ENCODE results near the gene RFPL1.

The RFPL1 gene

DNA sequence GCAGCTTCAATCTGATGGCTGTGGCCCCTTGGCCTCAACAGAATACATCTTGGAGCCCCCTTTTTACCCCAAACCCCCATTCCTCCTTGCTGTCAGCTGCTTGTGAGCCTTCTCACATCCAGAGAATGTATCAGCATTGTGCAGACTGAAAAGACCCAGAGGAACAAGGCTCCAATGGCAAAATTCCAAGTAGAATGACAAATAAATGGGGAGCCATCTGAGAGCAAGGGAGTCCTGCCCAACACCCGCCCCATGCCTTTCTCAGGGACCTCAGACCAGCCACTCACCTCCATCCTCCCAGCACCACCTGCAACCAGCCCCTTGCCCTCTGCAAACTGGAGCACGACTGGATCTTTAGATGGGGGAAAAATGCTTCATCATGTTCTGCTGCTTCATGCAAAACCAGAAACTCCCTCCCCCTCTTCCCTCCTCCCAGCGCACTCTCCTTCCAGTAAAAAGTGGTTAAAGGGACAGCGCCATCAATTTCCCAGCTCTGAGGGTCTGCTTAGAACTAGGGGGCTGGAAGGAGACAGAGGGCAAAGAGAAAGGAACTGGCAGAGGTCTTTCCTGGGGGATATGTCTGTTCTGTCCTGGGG lies 39.4 kb downstream of the RFPL1 start:
- Histone ChIP-seq H3K4me1 (ENCODE audit: control insufficient read depth, insufficient read depth, low read length) (peaks cover 12% of the 10 kb centered on the region), H3K4me3 (ENCODE audit: low read length) (no peak overlapping the region), H3K27me3 (ENCODE audit: control insufficient read depth, insufficient read depth, low read length) (peaks cover 28% of the 10 kb centered on the region), H3K9me3 (ENCODE audit: control insufficient read depth, insufficient read depth, low read length) (no peaks in the 10 kb centered on the region), H3K27ac (ENCODE audit: low read length) (no peak overlapping the region), H3K36me3 (ENCODE audit: control insufficient read depth, insufficient read depth, low read length) (peaks cover 4% of the 10 kb centered on the region; the same call in 1 of the 2 replicates)
- WGBS (ENCODE audit: insufficient coverage, insufficient read length), result no CpG with 5 or more reads among the region's 4 CpGs
- no peak for DNase-seq (ENCODE audit: low read depth, low spot score)

DNA sequence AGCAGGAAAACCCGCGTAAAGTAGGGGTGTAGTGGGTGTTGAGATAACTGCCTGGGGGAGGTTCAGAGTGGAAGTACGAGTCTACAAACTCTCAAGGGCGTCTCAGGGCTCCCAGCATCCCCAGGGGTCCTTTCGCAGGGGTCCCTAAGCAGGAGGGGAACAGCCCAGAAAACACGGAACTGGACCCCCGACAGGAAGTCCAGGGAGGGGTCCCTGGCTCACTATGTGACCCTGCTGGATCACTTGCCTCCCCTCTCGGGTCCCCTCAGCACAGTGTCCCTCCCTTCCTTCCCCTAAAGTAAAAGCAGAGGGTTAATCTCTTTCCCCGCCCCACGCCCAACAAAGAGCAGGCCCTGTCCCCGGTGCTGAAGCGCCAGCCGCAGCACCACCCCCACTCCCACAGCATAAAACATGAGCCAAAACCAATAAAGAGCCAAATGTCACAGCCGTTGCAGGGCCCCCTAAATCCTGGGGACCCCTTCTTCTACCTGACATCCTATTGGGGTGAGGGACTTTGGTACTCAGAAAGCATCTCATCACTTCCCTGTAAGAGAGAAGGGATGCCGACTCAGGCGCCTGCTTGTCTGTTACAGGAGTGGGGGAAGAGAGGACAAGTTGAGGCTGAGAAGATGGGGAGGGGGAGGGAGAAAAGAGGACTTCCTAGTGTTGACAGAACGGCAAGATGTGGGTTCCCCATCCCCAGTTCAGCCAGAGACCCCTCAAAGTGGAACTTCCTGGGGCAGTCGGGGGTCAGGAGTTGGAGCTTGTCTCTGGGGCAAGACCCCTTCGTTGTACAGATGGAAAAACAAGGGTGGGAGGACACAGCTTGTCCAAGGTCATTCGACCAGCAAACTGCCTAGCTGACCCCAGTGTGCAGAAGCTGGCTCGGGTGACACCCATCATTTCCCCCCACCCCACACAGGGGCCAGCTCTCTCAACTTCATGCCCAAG lies 40.2 kb downstream of the RFPL1 start:
- Histone ChIP-seq H3K9me3 (ENCODE audit: control insufficient read depth, insufficient read depth, low read length) (no peaks in the 10 kb centered on the region), H3K36me3 (ENCODE audit: control insufficient read depth, insufficient read depth, low read length) (peaks cover 4% of the 10 kb centered on the region; the same call in 1 of the 2 replicates), H3K27ac (ENCODE audit: low read length) (no peak overlapping the region), H3K4me3 (ENCODE audit: low read length) (no peak overlapping the region), H3K4me1 (ENCODE audit: control insufficient read depth, insufficient read depth, low read length) (peaks cover 12% of the 10 kb centered on the region), H3K27me3 (ENCODE audit: control insufficient read depth, insufficient read depth, low read length) (peaks cover 28% of the 10 kb centered on the region)
- WGBS (ENCODE audit: insufficient coverage, insufficient read length), result no CpG with 5 or more reads among the region's 21 CpGs
- no peak for DNase-seq (ENCODE audit: low read depth, low spot score)

DNA sequence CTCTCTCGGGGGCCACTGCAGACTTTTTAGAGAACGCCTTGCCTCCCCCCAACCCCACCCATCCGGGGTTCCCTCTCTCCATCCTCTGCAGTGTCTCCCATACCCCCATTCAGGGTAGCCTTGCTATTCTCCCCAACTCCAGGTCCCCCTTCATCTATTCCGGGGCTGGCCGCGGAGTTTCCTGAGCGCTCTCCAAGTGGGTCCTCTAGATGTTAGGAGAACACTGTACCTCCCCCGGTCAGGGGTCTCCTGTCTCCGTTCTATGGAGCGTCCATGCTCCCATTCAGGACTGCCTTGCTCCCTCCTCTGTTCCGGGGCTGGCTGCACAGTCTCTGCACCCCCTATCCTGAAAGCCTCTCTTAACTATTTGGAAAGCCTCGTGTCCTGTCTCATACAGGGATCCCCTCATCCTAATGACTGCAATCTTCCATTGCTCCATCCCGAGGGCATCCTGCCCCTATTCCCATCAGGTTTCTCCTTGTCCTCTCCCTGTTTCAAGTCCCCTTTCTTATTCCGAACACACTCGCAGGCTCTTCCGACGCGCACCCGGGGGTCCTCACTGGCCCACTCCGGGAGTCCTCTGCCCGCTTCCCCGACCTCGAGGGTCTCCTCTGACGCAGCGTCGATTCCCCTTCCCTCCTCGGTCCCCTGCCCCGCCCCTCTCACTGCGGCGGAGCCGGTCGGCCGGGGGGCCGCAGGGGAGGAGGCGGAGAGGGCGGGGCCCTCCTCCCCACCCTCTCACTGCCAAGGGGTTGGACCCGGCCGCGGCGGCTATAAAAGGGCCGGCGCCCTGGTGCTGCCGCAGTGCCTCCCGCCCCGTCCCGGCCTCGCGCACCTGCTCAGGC lies 41.3 kb downstream of the RFPL1 start, which contains the start of gene NEFH:
TSS of gene NEFH (plus strand) at position 802 of the 845 bp plus-strand sequence. CDS start 45 bp downstream, outside the sequence.
- Histone ChIP-seq H3K27ac (ENCODE audit: low read length) (no peak within 1 kb of the TSS), H3K36me3 (ENCODE audit: control insufficient read depth, insufficient read depth, low read length) (peaks cover 4% of the 10 kb centered on the region; the same call in 1 of the 2 replicates), H3K4me1 (ENCODE audit: control insufficient read depth, insufficient read depth, low read length) (peaks cover 12% of the 10 kb centered on the region), H3K4me3 (ENCODE audit: low read length) (peak within 1 kb of the TSS; percentile 32; the same call in 1 of the 2 replicates), H3K27me3 (ENCODE audit: control insufficient read depth, insufficient read depth, low read length) (peaks cover 28% of the 10 kb centered on the region), H3K9me3 (ENCODE audit: control insufficient read depth, insufficient read depth, low read length) (no peaks in the 10 kb centered on the region)
- DNase-seq (ENCODE audit: low read depth, low spot score), result no peak
- WGBS (ENCODE audit: insufficient coverage, insufficient read length), result no CpG with 5 or more reads among the region's 48 CpGs

DNA sequence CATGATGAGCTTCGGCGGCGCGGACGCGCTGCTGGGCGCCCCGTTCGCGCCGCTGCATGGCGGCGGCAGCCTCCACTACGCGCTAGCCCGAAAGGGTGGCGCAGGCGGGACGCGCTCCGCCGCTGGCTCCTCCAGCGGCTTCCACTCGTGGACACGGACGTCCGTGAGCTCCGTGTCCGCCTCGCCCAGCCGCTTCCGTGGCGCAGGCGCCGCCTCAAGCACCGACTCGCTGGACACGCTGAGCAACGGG lies 41.8 kb downstream of the RFPL1 start:
- Histone ChIP-seq H3K27ac (ENCODE audit: low read length) (no peak overlapping the region), H3K27me3 (ENCODE audit: control insufficient read depth, insufficient read depth, low read length) (peaks cover 28% of the 10 kb centered on the region), H3K4me3 (ENCODE audit: low read length) (peak overlapping the region; percentile 32; the same call in 1 of the 2 replicates), H3K4me1 (ENCODE audit: control insufficient read depth, insufficient read depth, low read length) (peaks cover 12% of the 10 kb centered on the region), H3K36me3 (ENCODE audit: control insufficient read depth, insufficient read depth, low read length) (peaks cover 4% of the 10 kb centered on the region; the same call in 1 of the 2 replicates), H3K9me3 (ENCODE audit: control insufficient read depth, insufficient read depth, low read length) (no peaks in the 10 kb centered on the region)
- WGBS (ENCODE audit: insufficient coverage, insufficient read length), result no CpG with 5 or more reads among the region's 39 CpGs
- no peak for DNase-seq (ENCODE audit: low read depth, low spot score)

DNA sequence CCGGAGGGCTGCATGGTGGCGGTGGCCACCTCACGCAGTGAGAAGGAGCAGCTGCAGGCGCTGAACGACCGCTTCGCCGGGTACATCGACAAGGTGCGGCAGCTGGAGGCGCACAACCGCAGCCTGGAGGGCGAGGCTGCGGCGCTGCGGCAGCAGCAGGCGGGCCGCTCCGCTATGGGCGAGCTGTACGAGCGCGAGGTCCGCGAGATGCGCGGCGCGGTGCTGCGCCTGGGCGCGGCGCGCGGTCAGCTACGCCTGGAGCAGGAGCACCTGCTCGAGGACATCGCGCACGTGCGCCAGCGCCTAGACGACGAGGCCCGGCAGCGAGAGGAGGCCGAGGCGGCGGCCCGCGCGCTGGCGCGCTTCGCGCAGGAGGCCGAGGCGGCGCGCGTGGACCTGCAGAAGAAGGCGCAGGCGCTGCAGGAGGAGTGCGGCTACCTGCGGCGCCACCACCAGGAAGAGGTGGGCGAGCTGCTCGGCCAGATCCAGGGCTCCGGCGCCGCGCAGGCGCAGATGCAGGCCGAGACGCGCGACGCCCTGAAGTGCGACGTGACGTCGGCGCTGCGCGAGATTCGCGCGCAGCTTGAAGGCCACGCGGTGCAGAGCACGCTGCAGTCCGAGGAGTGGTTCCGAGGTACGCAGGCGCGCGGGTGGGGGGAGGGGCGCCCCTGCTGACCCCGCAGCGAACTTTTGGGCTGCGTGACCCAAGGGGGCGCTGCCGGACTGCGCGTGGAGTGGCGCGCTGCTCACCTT lies 42.3 kb downstream of the RFPL1 start:
- Histone ChIP-seq H3K27ac (ENCODE audit: low read length) (no peak overlapping the region), H3K36me3 (ENCODE audit: control insufficient read depth, insufficient read depth, low read length) (peaks cover 4% of the 10 kb centered on the region; the same call in 1 of the 2 replicates), H3K27me3 (ENCODE audit: control insufficient read depth, insufficient read depth, low read length) (peaks cover 28% of the 10 kb centered on the region), H3K9me3 (ENCODE audit: control insufficient read depth, insufficient read depth, low read length) (no peaks in the 10 kb centered on the region), H3K4me1 (ENCODE audit: control insufficient read depth, insufficient read depth, low read length) (peaks cover 12% of the 10 kb centered on the region), H3K4me3 (ENCODE audit: low read length) (peak overlapping the region; percentile 32; the same call in 1 of the 2 replicates)
- WGBS (ENCODE audit: insufficient coverage, insufficient read length), result no CpG with 5 or more reads among the region's 107 CpGs
- DNase-seq (ENCODE audit: low read depth, low spot score), result no peak

DNA sequence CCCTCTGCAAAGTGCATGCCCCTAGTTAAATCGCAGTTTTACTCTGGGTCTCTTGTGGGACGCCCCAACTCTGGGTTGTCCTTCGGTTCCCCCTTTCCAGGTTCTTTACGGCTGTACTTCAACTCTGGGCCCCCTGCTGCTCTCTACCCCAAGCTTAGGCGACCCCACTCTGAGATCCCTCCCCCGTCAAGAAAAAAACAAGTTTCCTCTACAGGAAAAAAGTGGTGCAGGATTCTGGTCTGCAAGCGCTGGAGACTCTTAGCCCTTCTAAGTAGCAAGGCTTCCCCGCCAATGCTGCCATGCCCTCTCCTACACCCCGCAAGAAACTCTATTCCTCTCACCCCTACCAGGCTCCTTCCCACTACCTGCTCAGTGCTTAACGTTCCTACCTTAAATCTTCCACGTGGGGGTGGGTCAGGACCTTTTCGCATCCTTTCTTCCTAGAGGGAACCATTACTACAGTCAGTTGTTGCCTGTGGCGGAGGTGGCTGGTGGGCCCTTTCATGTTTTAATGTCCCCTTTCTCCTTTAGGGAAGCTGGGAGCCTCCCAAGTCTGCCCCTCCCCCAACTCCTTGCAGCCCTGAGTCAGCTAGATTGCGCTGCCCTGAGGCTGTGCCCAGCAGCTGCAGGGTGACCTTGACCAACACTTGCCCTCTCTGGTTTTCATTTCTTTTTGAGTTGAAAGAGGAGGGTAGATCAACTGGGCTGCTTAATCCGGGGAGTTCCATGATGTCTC lies 43.0 kb downstream of the RFPL1 start:
- peaks cover 28% of the 10 kb centered on the region for H3K27me3 ChIP-seq (ENCODE audit: control insufficient read depth, insufficient read depth, low read length)
- no CpG with 5 or more reads among the region's 15 CpGs for WGBS (ENCODE audit: insufficient coverage, insufficient read length)
- peak overlapping the region; percentile 32; the same call in 1 of the 2 replicates for H3K4me3 ChIP-seq (ENCODE audit: low read length)
- DNase-seq (ENCODE audit: low read depth, low spot score), result peak; percentile 68
- H3K36me3 ChIP-seq (ENCODE audit: control insufficient read depth, insufficient read depth, low read length), result peaks cover 4% of the 10 kb centered on the region; the same call in 1 of the 2 replicates
- peaks cover 12% of the 10 kb centered on the region for H3K4me1 ChIP-seq (ENCODE audit: control insufficient read depth, insufficient read depth, low read length)
- no peaks in the 10 kb centered on the region for H3K9me3 ChIP-seq (ENCODE audit: control insufficient read depth, insufficient read depth, low read length)
- no peak overlapping the region for H3K27ac ChIP-seq (ENCODE audit: low read length)

DNA sequence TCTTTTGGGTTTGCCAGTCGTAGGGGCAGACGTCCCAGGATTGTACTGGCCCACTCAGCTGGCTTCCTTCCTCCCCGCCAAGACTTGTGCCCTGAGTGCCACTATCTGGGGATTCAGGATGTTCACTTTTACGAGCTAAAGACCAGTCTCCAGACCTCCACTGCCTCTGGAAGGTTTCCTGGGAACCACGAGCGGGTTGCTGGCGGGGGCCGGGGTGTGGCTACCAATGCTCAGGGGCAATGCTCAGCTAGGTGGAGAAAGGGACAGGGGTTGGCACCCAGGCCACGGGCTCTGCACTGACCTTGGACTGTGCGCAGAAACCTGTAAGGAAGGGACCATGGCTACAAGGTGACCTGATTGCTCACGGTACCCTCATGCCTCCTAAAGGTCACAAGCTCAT lies 43.9 kb downstream of the RFPL1 start:
- no peak overlapping the region for H3K4me3 ChIP-seq (ENCODE audit: low read length)

DNA sequence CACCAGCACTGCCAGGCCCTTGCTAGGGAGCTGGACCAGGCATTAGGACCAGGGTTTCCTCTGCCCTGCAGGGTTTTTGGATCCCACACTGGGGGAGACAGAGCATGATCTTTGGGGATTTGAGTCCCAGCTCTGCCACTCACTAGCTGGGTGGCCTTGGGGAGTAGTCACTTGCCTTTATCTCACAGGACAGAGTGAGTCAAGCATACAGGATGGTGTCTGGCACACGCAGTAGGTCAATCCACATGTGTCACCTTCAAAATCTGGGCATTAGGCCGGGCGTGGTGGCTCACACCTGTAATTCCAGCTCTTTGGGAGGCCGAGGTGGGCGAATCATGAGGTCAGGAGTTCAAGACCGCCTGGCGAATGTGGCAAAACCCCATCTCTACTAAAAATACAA lies 44.3 kb downstream of the RFPL1 start:
- no peak overlapping the region for H3K4me3 ChIP-seq (ENCODE audit: low read length)
- no peak for DNase-seq (ENCODE audit: low read depth, low spot score)
- H3K36me3 ChIP-seq (ENCODE audit: control insufficient read depth, insufficient read depth, low read length), result peaks cover 4% of the 10 kb centered on the region; the same call in 1 of the 2 replicates
- H3K27ac ChIP-seq (ENCODE audit: low read length), result no peak overlapping the region
- peaks cover 28% of the 10 kb centered on the region for H3K27me3 ChIP-seq (ENCODE audit: control insufficient read depth, insufficient read depth, low read length)
- no peaks in the 10 kb centered on the region for H3K9me3 ChIP-seq (ENCODE audit: control insufficient read depth, insufficient read depth, low read length)
- no CpG with 5 or more reads among the region's 7 CpGs for WGBS (ENCODE audit: insufficient coverage, insufficient read length)
- peaks cover 12% of the 10 kb centered on the region for H3K4me1 ChIP-seq (ENCODE audit: control insufficient read depth, insufficient read depth, low read length)

More for the DNA sequence above, 43.9 kb downstream of the RFPL1 start:
- peaks cover 4% of the 10 kb centered on the region; the same call in 1 of the 2 replicates for H3K36me3 ChIP-seq (ENCODE audit: control insufficient read depth, insufficient read depth, low read length)
- H3K4me1 ChIP-seq (ENCODE audit: control insufficient read depth, insufficient read depth, low read length), result peaks cover 12% of the 10 kb centered on the region
- H3K9me3 ChIP-seq (ENCODE audit: control insufficient read depth, insufficient read depth, low read length), result no peaks in the 10 kb centered on the region
- no CpG with 5 or more reads among the region's 11 CpGs for WGBS (ENCODE audit: insufficient coverage, insufficient read length)
- H3K27me3 ChIP-seq (ENCODE audit: control insufficient read depth, insufficient read depth, low read length), result peaks cover 28% of the 10 kb centered on the region
- H3K27ac ChIP-seq (ENCODE audit: low read length), result no peak overlapping the region
- no peak for DNase-seq (ENCODE audit: low read depth, low spot score)

DNA sequence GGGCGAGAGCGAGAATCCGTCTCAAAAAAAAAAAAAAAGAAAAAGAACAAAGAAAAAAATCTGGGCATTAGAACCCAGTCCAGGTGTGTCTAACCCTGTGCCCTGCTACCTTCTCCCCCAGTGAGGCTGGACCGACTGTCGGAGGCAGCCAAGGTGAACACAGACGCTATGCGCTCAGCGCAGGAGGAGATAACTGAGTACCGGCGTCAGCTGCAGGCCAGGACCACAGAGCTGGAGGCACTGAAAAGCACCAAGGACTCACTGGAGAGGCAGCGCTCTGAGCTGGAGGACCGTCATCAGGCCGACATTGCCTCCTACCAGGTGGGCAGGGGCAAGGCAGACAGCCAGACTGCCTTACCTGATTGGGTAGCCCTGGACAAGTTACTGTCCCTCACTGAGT lies 44.9 kb downstream of the RFPL1 start:
- Histone ChIP-seq H3K4me1 (ENCODE audit: control insufficient read depth, insufficient read depth, low read length) (peaks cover 9% of the 10 kb centered on the region), H3K27ac (ENCODE audit: low read length) (no peak overlapping the region), H3K9me3 (ENCODE audit: control insufficient read depth, insufficient read depth, low read length) (no peaks in the 10 kb centered on the region), H3K27me3 (ENCODE audit: control insufficient read depth, insufficient read depth, low read length) (peaks cover 28% of the 10 kb centered on the region), H3K36me3 (ENCODE audit: control insufficient read depth, insufficient read depth, low read length) (peaks cover 4% of the 10 kb centered on the region; the same call in 1 of the 2 replicates), H3K4me3 (ENCODE audit: low read length) (no peak overlapping the region)
- no CpG with 5 or more reads among the region's 13 CpGs for WGBS (ENCODE audit: insufficient coverage, insufficient read length)
- no peak for DNase-seq (ENCODE audit: low read depth, low spot score)
